Measurements from ENCODE around the gene SLC38A9. TPM values are rescaled to one million over a fixed set of nuclear protein-coding genes. Genes with fewer than 3 reads are reported as not detected.

The SLC38A9 gene
- total RNA-seq, 2 donors from 2014 or later, result 16.6 to 19.6 TPM

DNA sequence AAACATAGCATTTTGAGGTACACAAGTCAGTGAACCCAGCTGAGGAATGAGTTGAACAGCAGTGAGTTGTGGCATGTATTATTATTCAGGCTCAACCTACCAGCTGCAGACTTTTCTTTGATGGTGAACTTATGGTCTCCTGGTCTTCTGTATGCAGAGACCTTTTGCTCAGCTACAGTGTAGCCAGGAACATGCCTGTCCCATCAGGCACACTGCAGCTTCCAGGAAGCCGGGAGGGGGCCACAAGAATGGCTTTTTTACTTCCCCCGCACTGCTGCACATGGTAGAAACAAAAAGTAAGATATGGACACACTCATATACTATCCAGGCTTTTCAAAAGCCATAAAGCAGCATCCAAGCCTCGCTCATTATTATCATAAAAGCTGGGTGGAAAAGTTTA lies 112.0 kb downstream of the SLC38A9 start:
- H3K4me3 ChIP-seq, result peak overlapping the region; percentile 26
- TF ChIP-seq, protein P1, sequence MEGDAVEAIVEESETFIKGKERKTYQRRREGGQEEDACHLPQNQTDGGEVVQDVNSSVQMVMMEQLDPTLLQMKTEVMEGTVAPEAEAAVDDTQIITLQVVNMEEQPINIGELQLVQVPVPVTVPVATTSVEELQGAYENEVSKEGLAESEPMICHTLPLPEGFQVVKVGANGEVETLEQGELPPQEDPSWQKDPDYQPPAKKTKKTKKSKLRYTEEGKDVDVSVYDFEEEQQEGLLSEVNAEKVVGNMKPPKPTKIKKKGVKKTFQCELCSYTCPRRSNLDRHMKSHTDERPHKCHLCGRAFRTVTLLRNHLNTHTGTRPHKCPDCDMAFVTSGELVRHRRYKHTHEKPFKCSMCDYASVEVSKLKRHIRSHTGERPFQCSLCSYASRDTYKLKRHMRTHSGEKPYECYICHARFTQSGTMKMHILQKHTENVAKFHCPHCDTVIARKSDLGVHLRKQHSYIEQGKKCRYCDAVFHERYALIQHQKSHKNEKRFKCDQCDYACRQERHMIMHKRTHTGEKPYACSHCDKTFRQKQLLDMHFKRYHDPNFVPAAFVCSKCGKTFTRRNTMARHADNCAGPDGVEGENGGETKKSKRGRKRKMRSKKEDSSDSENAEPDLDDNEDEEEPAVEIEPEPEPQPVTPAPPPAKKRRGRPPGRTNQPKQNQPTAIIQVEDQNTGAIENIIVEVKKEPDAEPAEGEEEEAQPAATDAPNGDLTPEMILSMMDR (IDR thresholded peaks at IDR 0.05), result no peak
- ATAC-seq (ENCODE audit: insufficient number of reproducible peaks, low FRiP score, low read depth) (no peak), DNase-seq (ENCODE audit: low spot score) (no peak)
- no peaks in the 10 kb centered on the region for H3K36me3 ChIP-seq
- H3K27me3 ChIP-seq (replicated peaks; ENCODE audit: insufficient read depth), result no peaks in the 10 kb centered on the region
- H3K4me1 ChIP-seq (ENCODE audit: control insufficient read depth in 1 of 2, low read depth in 2 of 2), result peaks cover 49 to 78% of the 10 kb centered on the region in 2 donors
- H3K9me3 ChIP-seq, result no peaks in the 10 kb centered on the region
- H3K27ac ChIP-seq, result peak overlapping the region; percentile 94

- Histone ChIP-seq H3K27me3 (replicated peaks; ENCODE audit: insufficient read depth) (no peaks in the 10 kb centered on the region), H3K36me3 (no peaks in the 10 kb centered on the region), H3K4me3 (no peak overlapping the region), H3K27ac (peak overlapping the region; percentile 94), H3K9me3 (no peaks in the 10 kb centered on the region), H3K4me1 (ENCODE audit: control insufficient read depth in 1 of 2, low read depth in 2 of 2) (peaks cover 49 to 71% of the 10 kb centered on the region in 2 donors)
- DNase-seq (ENCODE audit: low spot score) (no peak), ATAC-seq (ENCODE audit: insufficient number of reproducible peaks, low FRiP score, low read depth) (no peak)
- TF ChIP-seq, protein P1 (IDR thresholded peaks at IDR 0.05), result no peak
Observed at GRCh38 chr5:55599148-55600050, 112.7 kb downstream of the SLC38A9 start.

DNA sequence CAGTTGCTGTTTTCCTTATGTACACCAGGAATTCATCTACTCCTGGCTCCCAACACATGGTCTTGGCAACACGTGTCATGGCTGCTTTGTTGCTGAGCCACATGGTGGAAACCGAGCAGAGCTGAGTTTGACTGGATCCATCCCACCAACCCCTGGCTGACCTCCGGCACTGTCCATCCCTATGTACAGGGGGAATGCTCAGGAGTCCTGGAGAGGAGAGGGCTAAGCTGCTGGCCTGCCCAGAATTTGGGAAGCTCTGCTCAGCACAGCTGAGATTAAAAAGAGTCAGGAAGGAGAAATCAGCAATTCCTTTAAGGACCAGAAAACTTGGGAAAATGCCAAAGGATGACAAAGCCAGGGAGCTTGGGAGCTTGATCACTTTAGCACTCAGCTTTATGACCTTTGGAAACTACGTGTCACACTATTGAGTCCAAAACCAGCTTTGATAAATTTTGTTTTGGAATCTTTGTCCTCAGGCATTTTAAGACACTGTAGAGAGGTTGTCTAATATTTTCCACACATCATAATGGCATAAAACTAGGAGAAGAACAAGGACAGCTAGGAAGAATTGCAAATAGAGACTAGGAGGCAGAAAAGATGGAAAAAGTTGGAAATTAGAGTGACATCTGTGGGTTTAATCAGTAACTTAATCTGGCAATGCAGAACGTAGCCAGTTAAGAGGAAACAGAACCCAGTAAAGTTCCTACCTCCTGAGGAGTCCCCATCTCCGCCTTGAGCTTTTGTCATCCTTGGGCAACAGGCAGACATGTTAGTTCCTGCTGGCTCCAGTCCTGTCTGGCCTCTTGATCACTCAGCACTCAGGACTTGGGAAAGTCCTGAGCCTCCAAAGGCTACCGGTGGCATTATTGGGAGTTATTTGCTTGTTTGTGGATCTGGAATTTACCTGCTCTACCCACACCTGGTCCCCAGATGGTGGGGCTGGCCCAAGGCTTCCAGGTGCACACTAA lies 114.8 kb downstream of the SLC38A9 start:
- DNase-seq (ENCODE audit: low spot score) (no peak), ATAC-seq (ENCODE audit: insufficient number of reproducible peaks, low FRiP score, low read depth) (no peak)
- Histone ChIP-seq H3K27me3 (replicated peaks; ENCODE audit: insufficient read depth) (no peaks in the 10 kb centered on the region), H3K27ac (peak overlapping the region; percentile 60 to 94), H3K4me1 (ENCODE audit: control insufficient read depth in 1 of 2, low read depth in 2 of 2) (peaks cover 30 to 50% of the 10 kb centered on the region in 2 donors), H3K9me3 (no peaks in the 10 kb centered on the region), H3K4me3 (no peak overlapping the region), H3K36me3 (no peaks in the 10 kb centered on the region)
- TF ChIP-seq, protein P1 (IDR thresholded peaks at IDR 0.05), result no peak

DNA sequence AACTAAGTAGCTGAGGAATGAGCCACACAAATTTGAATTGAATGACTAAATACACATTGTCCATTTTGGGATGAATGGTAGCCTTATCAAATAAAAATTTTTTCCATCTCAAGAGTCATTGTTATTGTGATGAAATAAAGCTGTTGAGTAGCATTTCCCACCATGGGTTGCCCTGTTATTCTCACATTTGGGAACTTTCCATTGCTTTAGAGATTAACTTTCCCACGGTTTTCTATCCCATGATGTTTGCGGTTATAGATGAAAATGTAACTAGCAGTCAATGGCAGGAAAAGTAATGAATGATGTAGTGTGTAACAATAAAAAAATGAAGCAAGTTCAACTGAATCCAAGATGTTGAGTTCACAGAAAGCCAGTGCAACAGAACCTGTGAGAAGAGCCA lies 117.5 kb downstream of the SLC38A9 start:
- Histone ChIP-seq H3K4me3 (no peak overlapping the region), H3K4me1 (ENCODE audit: control insufficient read depth in 1 of 2, low read depth in 2 of 2) (peaks cover 12 to 29% of the 10 kb centered on the region in 2 donors), H3K9me3 (no peaks in the 10 kb centered on the region), H3K27ac (no peak overlapping the region), H3K36me3 (no peaks in the 10 kb centered on the region), H3K27me3 (replicated peaks; ENCODE audit: insufficient read depth) (no peaks in the 10 kb centered on the region)
- DNase-seq (ENCODE audit: low spot score) (no peak), ATAC-seq (ENCODE audit: insufficient number of reproducible peaks, low FRiP score, low read depth) (no peak)
- TF ChIP-seq, protein P1 (IDR thresholded peaks at IDR 0.05), result no peak

- peak overlapping the region in 1 of 2 donors; percentile 24 for H3K27ac ChIP-seq
- no peaks in the 10 kb centered on the region for H3K27me3 ChIP-seq (replicated peaks; ENCODE audit: insufficient read depth)
- no peak overlapping the region for H3K4me3 ChIP-seq
- H3K36me3 ChIP-seq, result no peaks in the 10 kb centered on the region
- H3K4me1 ChIP-seq (ENCODE audit: control insufficient read depth in 1 of 2, low read depth in 2 of 2), result peaks cover 12 to 16% of the 10 kb centered on the region in 2 donors
- no peaks in the 10 kb centered on the region for H3K9me3 ChIP-seq
- TF ChIP-seq, protein P1 (IDR thresholded peaks at IDR 0.05), result no peak
- DNase-seq (ENCODE audit: low spot score), result no peak
- no peak for ATAC-seq (ENCODE audit: insufficient number of reproducible peaks, low FRiP score, low read depth)
Observed at GRCh38 chr5:55593115-55593472, 119.0 kb downstream of the SLC38A9 start.
